Measurements from ENCODE around the gene DSCAM.

DSCAM gene

GRCh38 chr21:40191196-40191595 lies 655.8 kb downstream of the DSCAM start:
- no peak for TF ChIP-seq RAD21 (IDR thresholded peaks at IDR 0.05; ENCODE audit: low read depth)
- no peak for TF ChIP-seq TAF1 (IDR thresholded peaks at IDR 0.05; ENCODE audit: low read depth)
- TF ChIP-seq TEAD4 (IDR thresholded peaks at IDR 0.05), result no peak
- TF ChIP-seq EGR1 (IDR thresholded peaks at IDR 0.05), result no peak

- no peak for TF ChIP-seq ZBTB7A (IDR thresholded peaks at IDR 0.05; ENCODE audit: low read depth)
- TF ChIP-seq EP300 (IDR thresholded peaks at IDR 0.05; ENCODE audit: borderline replicate concordance), result no peak
- TF ChIP-seq YY1 (IDR thresholded peaks at IDR 0.05; ENCODE audit: low read depth), result no peak
- TF ChIP-seq EGR1 (IDR thresholded peaks at IDR 0.05), result no peak
- TF ChIP-seq FOXM1 (IDR thresholded peaks at IDR 0.05; ENCODE audit: borderline replicate concordance, low read depth), result no peak
- no peak for TF ChIP-seq CREB1 (IDR thresholded peaks at IDR 0.05; ENCODE audit: low read depth)
- TF ChIP-seq REST (IDR thresholded peaks at IDR 0.05; ENCODE audit: low read depth), result no peak
- TF ChIP-seq TCF12 (IDR thresholded peaks at IDR 0.05; ENCODE audit: low read depth), result no peak
- TF ChIP-seq USF1 (IDR thresholded peaks at IDR 0.05), result no peak
- TF ChIP-seq MAX (IDR thresholded peaks at IDR 0.05), result no peak
Measured at GRCh38 chr21:40187946-40188654, 658.9 kb downstream of the DSCAM start.

- TF ChIP-seq REST (IDR thresholded peaks at IDR 0.05; ENCODE audit: low read depth), result no peak
- no peak for TF ChIP-seq MAX (IDR thresholded peaks at IDR 0.05)
- no peak for TF ChIP-seq TEAD4 (IDR thresholded peaks at IDR 0.05)
- TF ChIP-seq EP300 (IDR thresholded peaks at IDR 0.05; ENCODE audit: borderline replicate concordance), result no peak
- TF ChIP-seq TAF1 (IDR thresholded peaks at IDR 0.05; ENCODE audit: low read depth), result no peak
- no peak for TF ChIP-seq TCF12 (IDR thresholded peaks at IDR 0.05; ENCODE audit: low read depth)
- no peak for TF ChIP-seq CEBPB (IDR thresholded peaks at IDR 0.05)
Measured at GRCh38 chr21:40187244-40187643, 659.7 kb downstream of the DSCAM start.

- no peak for TF ChIP-seq CREB1 (IDR thresholded peaks at IDR 0.05; ENCODE audit: low read depth)
Measured at GRCh38 chr21:40186045-40186444, 660.9 kb downstream of the DSCAM start.

- TF ChIP-seq FOXM1 (IDR thresholded peaks at IDR 0.05; ENCODE audit: borderline replicate concordance, low read depth) (no peak), EGR1 (IDR thresholded peaks at IDR 0.05) (no peak), YY1 (IDR thresholded peaks at IDR 0.05; ENCODE audit: low read depth) (no peak), TAF1 (IDR thresholded peaks at IDR 0.05; ENCODE audit: low read depth) (no peak), NFIC (IDR thresholded peaks at IDR 0.05) (no peak), REST (IDR thresholded peaks at IDR 0.05; ENCODE audit: low read depth) (no peak), EP300 (IDR thresholded peaks at IDR 0.05; ENCODE audit: borderline replicate concordance) (no peak)
Measured at GRCh38 chr21:40185208-40185607, 661.8 kb downstream of the DSCAM start.

- TF ChIP-seq YY1 (IDR thresholded peaks at IDR 0.05; ENCODE audit: low read depth) (no peak), CREB1 (IDR thresholded peaks at IDR 0.05; ENCODE audit: low read depth) (no peak), ZBTB7A (IDR thresholded peaks at IDR 0.05; ENCODE audit: low read depth) (no peak), RAD21 (IDR thresholded peaks at IDR 0.05; ENCODE audit: low read depth) (no peak), TCF12 (IDR thresholded peaks at IDR 0.05; ENCODE audit: low read depth) (no peak), USF1 (IDR thresholded peaks at IDR 0.05) (no peak), CEBPB (IDR thresholded peaks at IDR 0.05) (no peak), REST (IDR thresholded peaks at IDR 0.05; ENCODE audit: low read depth) (no peak), NFIC (IDR thresholded peaks at IDR 0.05) (no peak), EP300 (IDR thresholded peaks at IDR 0.05; ENCODE audit: borderline replicate concordance) (no peak), TEAD4 (IDR thresholded peaks at IDR 0.05) (no peak), TAF1 (IDR thresholded peaks at IDR 0.05; ENCODE audit: low read depth) (no peak), EGR1 (IDR thresholded peaks at IDR 0.05) (no peak)
Measured at GRCh38 chr21:40179166-40179565, 667.8 kb downstream of the DSCAM start.

All from Ishikawa (cell line).